Adrenal gland (tissue), 12 donors: Measurements from ENCODE around the gene ABI1. TPM values are rescaled to one million over a fixed set of nuclear protein-coding genes. Genes with fewer than 3 reads are reported as not detected.
"Not testable (repeated sequence)": the region's sequence is repeated elsewhere in the genome, so short reads cannot be mapped to it uniquely, and the experiment has no call there.

ENCODE experiments used
- DNase-seq, 7 donors: peaks; one replicate each; pipeline ENCODE4 v3.0.0-alpha.2; 2019 to 2020
- H3K27ac ChIP-seq, 5 donors: fragments of 200-600 bp; sonication (generic) in 4 of 5; 1 replicate in 3 of 5; 2 replicates in 2 of 5; pipeline versions ENCODE4 v1.5.1 to v1.8.0; 2016 to 2020; ENCODE audit warnings: mild to moderate bottlenecking in 1 of 5
- H3K27me3 ChIP-seq: fragments of 200-600 bp; 2 replicates; pipeline ENCODE4 v1.8.0; 2021
- H3K36me3 ChIP-seq, 2 donors: fragments of 200-600 bp; replicated peaks in 1 of 2; 1 replicate in 1 of 2; 2 replicates in 1 of 2; pipeline versions ENCODE4 v1.5.1 to v1.8.0; 2018 to 2022
- H3K4me1 ChIP-seq, 2 donors: fragments of 200-600 bp; replicated peaks in 1 of 2; 1 replicate in 1 of 2; 2 replicates in 1 of 2; pipeline versions ENCODE4 v1.5.1 to v1.8.0; 2018 to 2021
- H3K4me3 ChIP-seq, 4 donors: fragments of 200-600 bp; sonication (generic) in 3 of 4; one replicate each; pipeline ENCODE4 v1.5.1; 2016 to 2018
- H3K9me3 ChIP-seq, 3 donors: fragments of 200-600 bp; sonication (generic) in 1 of 3; replicated peaks in 1 of 3; 1 replicate in 2 of 3; 2 replicates in 1 of 3; pipeline versions ENCODE4 v1.5.1 to v1.8.0; 2016 to 2021
- CTCF ChIP-seq, 6 experiments: fragments of 450-650 bp in 4 of 6; fragments of 200-600 bp in 2 of 6; sonication (generic) in 1 of 6; IDR thresholded peaks; 1 replicate in 5 of 6; 2 replicates in 1 of 6; pipeline versions ENCODE4 v1.5.1 to v1.8.0; 2016 to 2021; ENCODE audit warnings: antibody characterized with exemption in 6 of 6, mild to moderate bottlenecking in 2 of 6, moderate library complexity in 1 of 6
- POLR2A ChIP-seq, 2 donors: fragments of 450-650 bp; IDR thresholded peaks; one replicate each; pipeline ENCODE4 v1.6.1; 2017; ENCODE audit warnings: antibody characterized with exemption in 2 of 2, mild to moderate bottlenecking in 2 of 2, moderate library complexity in 1 of 2
- WGBS, 4 donors: extraction: QIAGEN DNeasy Blood & Tissue Kit in 2 of 4; methylation state at CpG; one replicate each; pipeline versions ENCODE4 v1.1.5 to v1.1.7; 2013 to 2017; 5-methylcytosine and 5-hydroxymethylcytosine counted together
- intact Hi-C, 2 donors: fragments of 100-400 bp; cut with DNase I; formaldehyde crosslinking; loops; one replicate each; pipeline versions ENCODE4 v1.14.1 to v1.15.0; 2022 to 2023
- polyA plus RNA-seq, 3 donors: library from polyadenylated mRNA; stranded (reverse); fragments of 200-250 nt in 2 of 3; fragments of 350-450 nt in 1 of 3; fragmentation: Illumina TruSeq in 1 of 3; extraction: RNeasy Lipid Tissue Mini Kit (QIAGEN cat#74804) in 1 of 3; gene quantifications; one replicate each; pipeline ENCODE4 v1.2.3, GENCODE V29; 2013 to 2014
- total RNA-seq, 9 donors: library from RNA; depleted of rRNA in 4 of 9; stranded (reverse); fragments of >200 nt in 4 of 9; fragments of 120-200 nt in 1 of 9; fragmentation: NEBNext Ultra II Directional in 1 of 9; extraction: Animal tissue kit (Norgen Biotek cat#: 25700) in 1 of 9; gene quantifications; one replicate each; pipeline versions ENCODE4 v1.1.0 to v1.2.4, GENCODE V29; 2013 to 2023
- donor health status: healthy with polysubstance abuse.
- donor health status: Bipolar disorder and iron deficiency.
- donor health status: DM: yes; HTN: yes; CAD: no.
- donor health status: DM: no; HTN: no; CAD: no.
- donor health status: DM: no; HTN: no; CAD: no.
- donor health status: DM: yes; HTN: yes; CAD: no.

Gene ABI1
- total and polyA plus RNA-seq, 12 donors = 13.3 to 38.9 (median 31.1) TPM

- H3K4me3 ChIP-seq = no peak overlapping the region
- H3K9me3 ChIP-seq = peaks cover 0 to 10% (median 5%) of the 10 kb centered on the region in 3 donors
- intact Hi-C loops = no loop called here
- no peaks in the 10 kb centered on the region for H3K36me3 ChIP-seq
- peaks cover 3 to 13% of the 10 kb centered on the region in 2 donors for H3K4me1 ChIP-seq
- 92 to 99% (median 96%) methylated on average over 2 of the region's 2 CpGs for WGBS, 4 donors
- TF ChIP-seq POLR2A (IDR thresholded peaks at IDR 0.05) (no peak), CTCF (IDR thresholded peaks at IDR 0.05) (no peak)
- no peak overlapping the region for H3K27ac ChIP-seq
- H3K27me3 ChIP-seq = no peaks in the 10 kb centered on the region
- no peak for DNase-seq
Measured at GRCh38 chr10:26797340-26797739, 63.4 kb downstream of the ABI1 start.

GRCh38 chr10:26792758-26793495, 67.8 kb downstream of the ABI1 start:
- Histone ChIP-seq H3K27ac (no peak overlapping the region), H3K27me3 (no peaks in the 10 kb centered on the region), H3K36me3 (no peaks in the 10 kb centered on the region), H3K9me3 (peaks cover 0 to 10% (median 8%) of the 10 kb centered on the region in 3 donors), H3K4me1 (peaks cover 3 to 15% of the 10 kb centered on the region in 2 donors), H3K4me3 (no peak overlapping the region)
- no peak for TF ChIP-seq POLR2A (IDR thresholded peaks at IDR 0.05)
- TF ChIP-seq CTCF (IDR thresholded peaks at IDR 0.05) = no peak
- 34 to 44% (median 41%) methylated on average over 2 of the region's 2 CpGs for WGBS, 4 donors
- intact Hi-C loops = no loop called here
- DNase-seq = no peak

- H3K4me1 ChIP-seq = peaks cover 3 to 15% of the 10 kb centered on the region in 2 donors
- no peak for TF ChIP-seq POLR2A (IDR thresholded peaks at IDR 0.05)
- TF ChIP-seq CTCF (IDR thresholded peaks at IDR 0.05) = no peak
- no peak for DNase-seq
- no peaks in the 10 kb centered on the region for H3K36me3 ChIP-seq
- no peaks in the 10 kb centered on the region for H3K27me3 ChIP-seq
- intact Hi-C loops = no loop called here
- 89 to 95% (median 92%) methylated on average over 4 of the region's 4 CpGs for WGBS, 4 donors
- peaks cover 0 to 9% (median 8%) of the 10 kb centered on the region in 3 donors for H3K9me3 ChIP-seq
- no peak overlapping the region for H3K27ac ChIP-seq
- no peak overlapping the region for H3K4me3 ChIP-seq
Measured at GRCh38 chr10:26790221-26790995, 70.3 kb downstream of the ABI1 start.

GRCh38 chr10:26789779-26790178, 71.0 kb downstream of the ABI1 start:
- not testable (repeated sequence) for H3K9me3 ChIP-seq, H3K36me3 ChIP-seq, H3K27me3 ChIP-seq, H3K4me3 ChIP-seq, H3K27ac ChIP-seq, DNase-seq
- peaks cover 3 to 19% of the 10 kb centered on the region in 2 donors for H3K4me1 ChIP-seq
- 97 to 100% (median 98%) methylated on average over 2 of the region's 2 CpGs for WGBS, 4 donors
- intact Hi-C loops = loop anchor here in 1 of 2 donors (10.0 kb wide), 1 partner anchor 65 kb away; no protein-coding TSS in a partner anchor
